B cell (primary cell): ENCODE results near the gene GNB2. TPM values are rescaled to one million over a fixed set of nuclear protein-coding genes. Genes with fewer than 3 reads are reported as not detected.

ENCODE experiments used
- ATAC-seq: fragments of 200-7000 bp; cut with Tn5 transposase; one replicate; pipeline ENCODE4 v1.10.0; 2021; ENCODE audit warnings: low read depth, mild to moderate bottlenecking, moderate number of reproducible peaks, moderate library complexity
- CTCF ChIA-PET: fragments of 350-600 bp; sonication (Branson Sonifier 250); formaldehyde crosslinking; loops from one replicate; lab custom pipeline; 2021; ENCODE audit warnings: antibody characterized with exemption, inconsistent platforms; lab: Charles Lee
- POLR2A ChIA-PET: fragments of 350-600 bp; sonication (Branson Sonifier 250); formaldehyde crosslinking; loops from one replicate; lab custom pipeline; 2021; ENCODE audit warnings: antibody characterized with exemption; lab: Charles Lee
- DNase-seq: peaks from one replicate; pipeline ENCODE4 v3.0.0; 2013
- H2AFZ ChIP-seq: 2 replicates; pipeline ENCODE4 v1.6.1; 2012; ENCODE audit warnings: mild to moderate bottlenecking, low read depth, low read length; ENCODE audit not compliant: insufficient read depth, poor library complexity, severe bottlenecking
- H3K27ac ChIP-seq, 2 donors: 1 replicate in 1 of 2; 2 replicates in 1 of 2; pipeline ENCODE4 v1.5.1; 2012 to 2013; ENCODE audit warnings: low read length in 2 of 2, mild to moderate bottlenecking in 2 of 2, moderate library complexity in 1 of 2
- H3K27me3 ChIP-seq, 4 experiments: fragments of 200-600 bp in 1 of 4; sonication (generic) in 1 of 4; replicated peaks in 1 of 4; 1 replicate in 2 of 4; 2 replicates in 2 of 4; pipeline versions ENCODE4 v1.6.1 to v1.7.0; 2013 to 2016; ENCODE audit warnings: low read length in 3 of 4, mild to moderate bottlenecking in 2 of 4, mixed read lengths in 1 of 4, moderate library complexity in 1 of 4; ENCODE audit not compliant: insufficient read depth in 4 of 4, control insufficient read depth in 3 of 4; ENCODE audit errors: control extremely low read depth in 1 of 4
- H3K36me3 ChIP-seq, 2 experiments: replicated peaks in 1 of 2; 1 replicate in 1 of 2; 2 replicates in 1 of 2; pipeline versions ENCODE4 v1.6.1 to v1.7.1; 2013; ENCODE audit warnings: low read length in 1 of 2; ENCODE audit not compliant: insufficient read depth in 2 of 2, control insufficient read depth in 1 of 2; ENCODE audit errors: control extremely low read depth in 1 of 2, extremely low read depth in 1 of 2
- H3K4me1 ChIP-seq, 2 donors: fragments of 200-600 bp in 1 of 2; sonication (generic) in 1 of 2; 1 replicate in 1 of 2; 2 replicates in 1 of 2; pipeline versions ENCODE4 v1.5.1 to v1.6.1; 2013 to 2017; ENCODE audit warnings: low read length in 2 of 2; ENCODE audit not compliant: control insufficient read depth in 2 of 2, insufficient read depth in 2 of 2
- H3K4me2 ChIP-seq: replicated peaks from 2 replicates; pipeline ENCODE3; 2012; ENCODE audit warnings: mild to moderate bottlenecking, low read depth, low read length; ENCODE audit not compliant: poor library complexity, severe bottlenecking
- H3K4me3 ChIP-seq, 5 experiments: fragments of 200-600 bp in 1 of 5; sonication (generic) in 1 of 5; 1 replicate in 3 of 5; 2 replicates in 2 of 5; pipeline versions ENCODE4 v1.5.1 to v1.7.0; 2011 to 2016; ENCODE audit warnings: low read length in 4 of 5, mild to moderate bottlenecking in 4 of 5, low read depth in 2 of 5, control low read depth in 1 of 5, moderate library complexity in 1 of 5; ENCODE audit not compliant: insufficient read depth in 1 of 5; ENCODE audit errors: control extremely low read depth in 1 of 5, extremely low read depth in 1 of 5
- H3K79me2 ChIP-seq: fragments of 200-600 bp; sonication (generic); one replicate; pipeline ENCODE4 v1.6.0; 2016; ENCODE audit warnings: low read length; ENCODE audit not compliant: control insufficient read depth, insufficient read depth
- H3K9ac ChIP-seq: fragments of 200-600 bp; sonication (generic); 2 replicates; pipeline ENCODE4 v1.6.1; 2017; ENCODE audit warnings: mild to moderate bottlenecking, low read length, moderate library complexity
- H3K9me3 ChIP-seq, 3 donors: one replicate each; pipeline versions ENCODE4 v1.6.1 to v1.7.1; 2013; ENCODE audit warnings: low read length in 2 of 3; ENCODE audit not compliant: control insufficient read depth in 2 of 3, insufficient read depth in 1 of 3; ENCODE audit errors: control extremely low read depth in 1 of 3
- H4K20me1 ChIP-seq: 2 replicates; pipeline ENCODE4 v1.6.0; 2012; ENCODE audit warnings: mild to moderate bottlenecking, low read length; ENCODE audit not compliant: insufficient read depth, control insufficient read depth, poor library complexity, severe bottlenecking
- H3K27ac Mint-ChIP-seq: one replicate; pipeline ENCODE4 v1.8.0; 2021; ENCODE audit warnings: mixed read lengths
- H3K27me3 Mint-ChIP-seq: one replicate; pipeline ENCODE4 v1.8.0; 2021; ENCODE audit warnings: mixed read lengths
- H3K4me1 Mint-ChIP-seq: one replicate; pipeline ENCODE4 v1.8.0; 2021; ENCODE audit warnings: mixed read lengths
- H3K4me3 Mint-ChIP-seq: one replicate; pipeline ENCODE4 v1.8.0; 2021; ENCODE audit warnings: mixed read lengths
- H3K9me3 Mint-ChIP-seq: one replicate; pipeline ENCODE4 v1.8.0; 2022; ENCODE audit warnings: mixed read lengths; ENCODE audit not compliant: insufficient read depth
- CTCF ChIP-seq: fragments of 200-600 bp; IDR thresholded peaks from one replicate; pipeline ENCODE4 v1.8.0; 2022; ENCODE audit warnings: antibody characterized with exemption, mild to moderate bottlenecking
- EZH2 ChIP-seq: IDR thresholded peaks from 2 replicates; pipeline ENCODE4 v1.6.1; 2012; ENCODE audit warnings: borderline replicate concordance, low read depth, mild to moderate bottlenecking, moderate library complexity, low read length; ENCODE audit not compliant: insufficient read depth, poor library complexity, severe bottlenecking
- WGBS: methylation state at CpG from one replicate; pipeline ENCODE4 v1.1.5; 2013; ENCODE audit warnings: missing lambda C conversion rate; ENCODE audit not compliant: insufficient coverage; 5-methylcytosine and 5-hydroxymethylcytosine counted together
- intact Hi-C: fragments of 100-400 bp; cut with micrococcal nuclease; formaldehyde crosslinking; loops from one replicate; pipeline ENCODE4 v1.10.0; 2022
- polyA plus RNA-seq: library from polyadenylated mRNA; depleted of rRNA; stranded (reverse); fragments of >200 nt; gene quantifications from 2 replicates; pipeline ENCODE4 v1.2.3, GENCODE V29; 2012
- total RNA-seq, 2 donors: library from RNA; stranded (reverse); fragments of 120-200 nt in 1 of 2; gene quantifications; 1 replicate in 1 of 2; 2 replicates in 1 of 2; pipeline versions ENCODE4 v1.2.3 to v1.2.4, GENCODE V29; 2013 to 2022

GNB2 gene
- total and polyA plus RNA-seq, 2 donors (not counting 1 experiment from before 2014, with no cell fraction given) = 127 to 221 TPM

GRCh38 chr7:100710452-100710851 is 36.9 kb downstream of the GNB2 start:
- H3K79me2 ChIP-seq = peaks cover 14% of the 10 kb centered on the region
- DNase-seq (no peak), ATAC-seq (no peak)
- no peak overlapping the region for H2AFZ ChIP-seq
- ChIA-PET CTCF (interaction anchor here (0.8 kb wide), 1 partner anchor 151 kb away, joined by 5 read pairs; no protein-coding TSS in a partner anchor), POLR2A (interaction anchor here (0.6 kb wide), 2 partner anchors 67 to 457 kb away, joined by 3 to 5 read pairs; no protein-coding TSS in a partner anchor)
- peaks cover 1 to 3% of the 10 kb centered on the region in 2 experiments for H3K36me3 ChIP-seq
- no peak overlapping the region for H3K4me3 ChIP-seq
- no peaks in the 10 kb centered on the region for H3K9me3 Mint-ChIP-seq
- H3K27me3 Mint-ChIP-seq = no peaks in the 10 kb centered on the region
- TF ChIP-seq EZH2 (no peak), CTCF (no peak)
- no peak overlapping the region for H3K4me3 Mint-ChIP-seq
- peaks cover 8 to 12% of the 10 kb centered on the region in 2 donors for H3K4me1 ChIP-seq
- intact Hi-C loops = no loop called here
- H3K27ac Mint-ChIP-seq = no peak overlapping the region
- H4K20me1 ChIP-seq = no peaks in the 10 kb centered on the region
- no peak overlapping the region for H3K9ac ChIP-seq
- no peaks in the 10 kb centered on the region for H3K27me3 ChIP-seq
- H3K27ac ChIP-seq = no peak overlapping the region
- H3K4me1 Mint-ChIP-seq = peaks cover 17% of the 10 kb centered on the region
- 90% methylated on average over 2 of the region's 4 CpGs for WGBS
- no peaks in the 10 kb centered on the region for H3K9me3 ChIP-seq
- H3K4me2 ChIP-seq = no peak overlapping the region

GRCh38 chr7:100711369-100711768 is 37.8 kb downstream of the GNB2 start:
- intact Hi-C loops = no loop called here
- Mint-ChIP-seq H3K4me1 (peaks cover 11% of the 10 kb centered on the region), H3K27ac (no peak overlapping the region), H3K4me3 (no peak overlapping the region), H3K9me3 (no peaks in the 10 kb centered on the region), H3K27me3 (no peaks in the 10 kb centered on the region)
- Histone ChIP-seq H3K36me3 (peaks cover 1 to 3% of the 10 kb centered on the region in 2 experiments), H3K4me2 (no peak overlapping the region), H3K9me3 (no peaks in the 10 kb centered on the region), H4K20me1 (no peaks in the 10 kb centered on the region), H2AFZ (no peak overlapping the region), H3K79me2 (peaks cover 9% of the 10 kb centered on the region), H3K9ac (no peak overlapping the region), H3K27ac (no peak overlapping the region), H3K4me1 (peaks cover 8 to 9% of the 10 kb centered on the region in 2 donors), H3K4me3 (no peak overlapping the region), H3K27me3 (peaks cover 0 to under 1% (median 0%) of the 10 kb centered on the region in 4 experiments)
- ATAC-seq (no peak), DNase-seq (no peak)
- ChIA-PET CTCF (interaction anchor here (1.4 kb wide), 1 partner anchor 20 kb away, joined by 3 read pairs; no protein-coding TSS in a partner anchor), POLR2A (no interaction called here)
- 97% methylated on average over 11 of the region's 11 CpGs for WGBS
- TF ChIP-seq EZH2 (no peak), CTCF (no peak)
